ENCODE data around the gene LIPC.

The LIPC gene

DNA sequence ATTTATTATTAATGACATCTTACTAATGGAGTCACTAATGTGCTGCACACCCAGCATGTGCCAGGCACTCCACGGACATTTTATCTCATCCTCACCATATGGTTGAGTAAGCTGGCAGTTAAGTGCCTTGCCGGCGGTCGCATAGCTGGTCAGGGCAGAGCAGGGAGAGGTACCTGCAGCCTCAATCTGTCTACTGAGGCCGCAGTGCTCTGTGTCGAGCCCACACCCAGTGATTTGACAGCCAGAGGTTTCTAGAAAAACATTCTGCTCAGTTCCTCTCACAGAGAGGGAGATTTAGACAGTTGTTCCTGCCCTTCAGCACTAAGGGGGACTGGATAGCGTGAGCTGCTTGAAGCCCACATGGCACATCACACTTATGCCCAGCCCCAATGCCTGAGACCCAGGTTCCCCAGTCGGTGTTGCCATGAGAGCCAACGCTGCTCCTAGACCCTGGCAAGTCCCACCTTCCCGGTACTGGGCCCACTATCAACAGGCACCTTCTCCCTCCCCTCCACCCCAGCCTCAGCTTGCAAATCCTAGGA lies 2.6 kb downstream of the LIPC start:
- no peak for DNase-seq (ENCODE audit: low spot score in 2 of 2)
- no peaks in the 10 kb centered on the region for H3K9me3 Mint-ChIP-seq
- H3K4me3 Mint-ChIP-seq = no peak overlapping the region
- ATAC-seq (ENCODE audit: low read depth) = no peak
- no peaks in the 10 kb centered on the region for H3K36me3 Mint-ChIP-seq
- H3K4me1 Mint-ChIP-seq = no peaks in the 10 kb centered on the region
- H3K27me3 Mint-ChIP-seq = peaks cover 9% of the 10 kb centered on the region
- H3K27ac Mint-ChIP-seq = no peak overlapping the region

DNA sequence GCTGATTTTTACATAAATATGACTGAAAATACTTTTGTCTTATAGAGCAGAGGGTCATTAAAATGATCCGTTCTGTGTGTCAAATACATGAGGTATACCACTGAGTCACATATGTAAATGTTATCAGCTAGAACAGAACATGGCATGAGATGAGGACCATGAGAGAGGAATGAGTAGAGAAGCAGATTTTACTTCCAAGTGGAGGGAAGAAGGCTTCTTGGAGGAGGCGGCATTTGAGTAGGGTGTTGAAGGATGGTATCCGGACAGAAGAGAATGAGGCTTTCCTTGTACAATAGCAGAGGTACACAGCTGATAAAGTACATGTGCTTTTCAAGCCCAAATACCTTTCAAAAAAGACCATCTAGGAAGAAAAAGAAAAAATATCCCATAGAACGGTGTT lies 4.8 kb downstream of the LIPC start:
- Mint-ChIP-seq H3K9me3 (no peaks in the 10 kb centered on the region), H3K27ac (no peak overlapping the region), H3K4me1 (no peaks in the 10 kb centered on the region), H3K4me3 (no peak overlapping the region), H3K36me3 (no peaks in the 10 kb centered on the region), H3K27me3 (peaks cover 4% of the 10 kb centered on the region)
- DNase-seq (ENCODE audit: low spot score in 2 of 2) (no peak), ATAC-seq (ENCODE audit: low read depth) (no peak)

- H3K27me3 Mint-ChIP-seq = peaks cover 6% of the 10 kb centered on the region
These were observed 5.8 kb downstream of the LIPC start for GRCh38 chr15:58437531-58438105.

GRCh38 chr15:58438111-58438510 lies 6.3 kb downstream of the LIPC start:
- H3K36me3 Mint-ChIP-seq = no peaks in the 10 kb centered on the region
- no peaks in the 10 kb centered on the region for H3K4me1 Mint-ChIP-seq
- ATAC-seq (ENCODE audit: low read depth) (no peak), DNase-seq (ENCODE audit: low spot score in 2 of 2) (no peak)
- H3K9me3 Mint-ChIP-seq = no peaks in the 10 kb centered on the region
- H3K4me3 Mint-ChIP-seq = no peak overlapping the region
- H3K27me3 Mint-ChIP-seq = peaks cover 6% of the 10 kb centered on the region
- H3K27ac Mint-ChIP-seq = no peak overlapping the region

More at GRCh38 chr15:58437531-58438105, 5.8 kb downstream of the LIPC start:
- H3K4me3 Mint-ChIP-seq = no peak overlapping the region
- ATAC-seq (ENCODE audit: low read depth) (no peak), DNase-seq (ENCODE audit: low spot score in 2 of 2) (no peak)
- H3K4me1 Mint-ChIP-seq = no peaks in the 10 kb centered on the region
- no peaks in the 10 kb centered on the region for H3K36me3 Mint-ChIP-seq
- H3K27ac Mint-ChIP-seq = no peak overlapping the region
- H3K9me3 Mint-ChIP-seq = no peaks in the 10 kb centered on the region

- ATAC-seq (ENCODE audit: low read depth) (no peak), DNase-seq (ENCODE audit: low spot score in 2 of 2) (no peak)
- Mint-ChIP-seq H3K9me3 (no peaks in the 10 kb centered on the region), H3K4me1 (no peaks in the 10 kb centered on the region), H3K4me3 (no peak overlapping the region), H3K36me3 (no peaks in the 10 kb centered on the region), H3K27ac (no peak overlapping the region), H3K27me3 (peaks cover 7% of the 10 kb centered on the region)
These were observed 7.2 kb downstream of the LIPC start for GRCh38 chr15:58438956-58439355.

DNA sequence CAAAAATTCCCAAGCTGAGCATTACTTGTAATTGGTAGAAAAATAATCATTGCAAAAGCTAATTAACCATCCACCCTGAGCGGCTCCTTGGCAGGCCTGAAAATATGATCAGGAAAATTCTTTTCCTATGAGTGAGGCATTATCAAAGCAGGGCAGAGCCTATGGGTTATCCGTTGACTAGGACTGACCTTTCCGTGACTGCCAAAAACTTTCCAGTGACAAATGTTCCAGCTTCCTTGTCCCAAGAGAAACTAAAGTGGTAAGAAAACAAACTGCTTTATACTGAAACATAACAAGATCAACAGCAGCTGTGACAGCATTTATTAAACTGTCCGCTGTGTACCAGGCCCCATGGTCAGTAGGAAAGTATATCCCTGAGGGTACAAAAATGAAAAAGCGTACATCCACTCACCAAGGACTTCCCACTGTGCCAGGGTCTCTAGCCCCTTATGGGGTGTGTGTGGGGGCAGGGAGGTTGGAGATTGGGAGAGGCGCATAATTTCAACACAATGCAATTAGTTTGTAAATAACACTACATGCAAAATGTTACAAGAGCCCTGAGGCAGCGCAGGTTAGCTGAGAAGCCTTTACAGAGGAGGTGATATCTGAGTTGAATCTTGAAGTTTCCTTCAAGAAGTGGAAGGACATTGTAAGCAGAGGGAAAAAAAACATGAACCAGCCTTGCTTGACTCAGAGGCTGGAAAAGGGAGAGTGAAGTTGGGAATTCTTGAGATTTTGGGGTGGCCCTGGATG lies 8.5 kb downstream of the LIPC start:
- H3K4me1 Mint-ChIP-seq = no peaks in the 10 kb centered on the region

DNA sequence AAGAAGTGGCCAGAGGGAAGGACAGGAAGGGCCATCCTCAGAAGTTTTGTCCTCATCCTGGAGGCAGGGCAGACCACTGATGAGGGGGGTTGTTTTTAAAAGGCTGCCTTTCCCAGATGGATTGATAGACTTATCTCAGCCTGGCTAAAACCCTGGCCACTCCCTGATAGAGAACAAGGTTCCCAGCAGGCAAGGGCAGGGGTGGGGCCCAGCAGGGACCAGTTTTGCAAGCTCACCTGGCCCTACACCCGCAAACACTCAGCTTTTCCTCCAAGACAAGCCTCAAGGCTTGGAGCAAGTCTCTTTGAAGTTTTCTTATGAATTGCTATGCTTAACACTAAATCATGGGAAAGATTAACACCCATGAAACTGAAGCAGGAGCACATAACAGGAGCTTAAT lies 9.1 kb downstream of the LIPC start:
- no peak overlapping the region for H3K4me3 Mint-ChIP-seq
- no peaks in the 10 kb centered on the region for H3K9me3 Mint-ChIP-seq
- H3K4me1 Mint-ChIP-seq = no peaks in the 10 kb centered on the region
- H3K27me3 Mint-ChIP-seq = peaks cover 7% of the 10 kb centered on the region
- DNase-seq (ENCODE audit: low spot score in 2 of 2) (no peak), ATAC-seq (ENCODE audit: low read depth) (no peak)
- no peaks in the 10 kb centered on the region for H3K36me3 Mint-ChIP-seq
- H3K27ac Mint-ChIP-seq = no peak overlapping the region

More for the DNA sequence above, 8.5 kb downstream of the LIPC start:
- no peaks in the 10 kb centered on the region for H3K36me3 Mint-ChIP-seq
- H3K27ac Mint-ChIP-seq = no peak overlapping the region
- DNase-seq (ENCODE audit: low spot score in 2 of 2) (no peak), ATAC-seq (ENCODE audit: low read depth) (no peak)
- no peak overlapping the region for H3K4me3 Mint-ChIP-seq
- peaks cover 7% of the 10 kb centered on the region for H3K27me3 Mint-ChIP-seq
- H3K9me3 Mint-ChIP-seq = no peaks in the 10 kb centered on the region

GRCh38 chr15:58441376-58442070 lies 9.7 kb downstream of the LIPC start:
- Mint-ChIP-seq H3K27ac (no peak overlapping the region), H3K4me3 (no peak overlapping the region), H3K4me1 (no peaks in the 10 kb centered on the region), H3K27me3 (peaks cover 5% of the 10 kb centered on the region), H3K36me3 (no peaks in the 10 kb centered on the region), H3K9me3 (no peaks in the 10 kb centered on the region)
- ATAC-seq (ENCODE audit: low read depth) (no peak), DNase-seq (ENCODE audit: low spot score in 2 of 2) (no peak)

DNA sequence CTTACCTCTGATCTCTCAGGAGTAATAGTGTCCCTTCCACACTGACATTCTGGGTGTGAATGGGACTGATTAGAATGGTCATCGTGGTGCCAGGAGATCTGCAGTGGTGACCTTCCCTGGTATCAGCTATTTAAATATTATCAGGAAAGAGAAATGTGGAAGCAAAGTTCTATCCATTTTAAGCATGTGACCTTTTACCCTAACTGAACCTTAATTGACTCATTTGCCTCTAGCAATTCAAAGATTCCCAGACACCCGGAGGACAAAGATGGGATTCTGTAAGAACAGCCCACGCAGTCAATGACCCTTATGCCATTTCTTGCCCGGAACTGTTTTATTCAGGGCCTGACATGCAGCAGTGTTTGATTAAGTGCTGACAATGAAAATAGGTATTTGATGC lies 10.3 kb downstream of the LIPC start:
- DNase-seq (ENCODE audit: low spot score in 2 of 2) = no peak

GRCh38 chr15:58443308-58443707 lies 11.5 kb downstream of the LIPC start:
- Mint-ChIP-seq H3K27ac (no peak overlapping the region), H3K4me1 (no peaks in the 10 kb centered on the region), H3K27me3 (peaks cover 5% of the 10 kb centered on the region), H3K9me3 (no peaks in the 10 kb centered on the region), H3K36me3 (no peaks in the 10 kb centered on the region), H3K4me3 (no peak overlapping the region)
- no peak for ATAC-seq (ENCODE audit: low read depth)
- no peak for DNase-seq (ENCODE audit: low spot score in 2 of 2)

More for the DNA sequence above, 10.3 kb downstream of the LIPC start:
- Mint-ChIP-seq H3K36me3 (no peaks in the 10 kb centered on the region), H3K4me3 (no peak overlapping the region), H3K4me1 (no peaks in the 10 kb centered on the region), H3K27me3 (peaks cover 4% of the 10 kb centered on the region), H3K27ac (no peak overlapping the region), H3K9me3 (no peaks in the 10 kb centered on the region)
- ATAC-seq (ENCODE audit: low read depth) = no peak

GRCh38 chr15:58444056-58444455 lies 12.3 kb downstream of the LIPC start:
- no peak for DNase-seq (ENCODE audit: low spot score in 2 of 2)
- H3K27me3 Mint-ChIP-seq = peaks cover 5% of the 10 kb centered on the region
- H3K4me3 Mint-ChIP-seq = no peak overlapping the region
- no peak for ATAC-seq (ENCODE audit: low read depth)
- H3K36me3 Mint-ChIP-seq = no peaks in the 10 kb centered on the region
- no peaks in the 10 kb centered on the region for H3K4me1 Mint-ChIP-seq
- no peaks in the 10 kb centered on the region for H3K9me3 Mint-ChIP-seq
- no peak overlapping the region for H3K27ac Mint-ChIP-seq

GRCh38 chr15:58444658-58445332 lies 13.0 kb downstream of the LIPC start:
- no peaks in the 10 kb centered on the region for H3K36me3 Mint-ChIP-seq
- no peak overlapping the region for H3K27ac Mint-ChIP-seq
- no peak for ATAC-seq (ENCODE audit: low read depth)
- H3K9me3 Mint-ChIP-seq = no peaks in the 10 kb centered on the region
- H3K4me1 Mint-ChIP-seq = no peaks in the 10 kb centered on the region
- H3K27me3 Mint-ChIP-seq = peaks cover 5% of the 10 kb centered on the region
- H3K4me3 Mint-ChIP-seq = no peak overlapping the region
- DNase-seq (ENCODE audit: low spot score in 2 of 2) = no peak

- peaks cover 5% of the 10 kb centered on the region for H3K27me3 Mint-ChIP-seq
- no peak overlapping the region for H3K4me3 Mint-ChIP-seq
- DNase-seq (ENCODE audit: low spot score in 2 of 2) (no peak), ATAC-seq (ENCODE audit: low read depth) (no peak)
- no peak overlapping the region for H3K27ac Mint-ChIP-seq
- H3K9me3 Mint-ChIP-seq = no peaks in the 10 kb centered on the region
- no peaks in the 10 kb centered on the region for H3K36me3 Mint-ChIP-seq
- no peaks in the 10 kb centered on the region for H3K4me1 Mint-ChIP-seq
These were observed 14.1 kb downstream of the LIPC start for GRCh38 chr15:58445865-58446264.

DNA sequence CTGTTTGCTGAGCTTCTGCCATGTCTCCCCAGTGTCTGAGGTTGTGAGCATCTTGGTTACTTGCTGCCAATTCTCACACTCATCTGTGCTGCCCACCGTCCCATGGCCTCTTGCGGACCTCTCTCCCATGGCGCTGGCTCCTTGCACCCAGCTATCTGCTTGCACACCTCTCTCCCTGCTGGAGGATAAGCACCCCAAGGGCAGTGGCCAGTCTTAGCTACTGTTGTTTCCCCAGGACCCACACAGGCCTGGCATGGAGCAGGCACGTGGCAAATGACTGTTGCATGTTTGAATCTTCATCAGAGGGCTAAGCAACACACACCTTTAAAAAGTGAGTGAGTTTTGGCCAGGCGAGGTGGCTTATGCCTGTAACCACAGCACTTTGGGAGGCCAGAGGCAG lies 14.7 kb downstream of the LIPC start:
- H3K9me3 Mint-ChIP-seq = no peaks in the 10 kb centered on the region
- H3K27ac Mint-ChIP-seq = no peak overlapping the region
- H3K4me1 Mint-ChIP-seq = no peaks in the 10 kb centered on the region
- H3K36me3 Mint-ChIP-seq = no peaks in the 10 kb centered on the region
- DNase-seq (ENCODE audit: low spot score in 2 of 2) (no peak), ATAC-seq (ENCODE audit: low read depth) (no peak)
- H3K4me3 Mint-ChIP-seq = no peak overlapping the region
- peaks cover 5% of the 10 kb centered on the region for H3K27me3 Mint-ChIP-seq

Data from memory B cell (primary cell).